NCI-H524 treated with DMSO at 0.1 percent for 48 hours (cell line): ENCODE measurements around the gene PGAP3.
"Not testable (repeated sequence)": the region's sequence is repeated elsewhere in the genome, so short reads cannot be mapped to it uniquely, and the experiment has no call there.

Experiments
- DNase-seq: peaks from one replicate; lab custom pipeline; 2025; lab: John Stamatoyannopoulos, UW

PGAP3 gene

DNA sequence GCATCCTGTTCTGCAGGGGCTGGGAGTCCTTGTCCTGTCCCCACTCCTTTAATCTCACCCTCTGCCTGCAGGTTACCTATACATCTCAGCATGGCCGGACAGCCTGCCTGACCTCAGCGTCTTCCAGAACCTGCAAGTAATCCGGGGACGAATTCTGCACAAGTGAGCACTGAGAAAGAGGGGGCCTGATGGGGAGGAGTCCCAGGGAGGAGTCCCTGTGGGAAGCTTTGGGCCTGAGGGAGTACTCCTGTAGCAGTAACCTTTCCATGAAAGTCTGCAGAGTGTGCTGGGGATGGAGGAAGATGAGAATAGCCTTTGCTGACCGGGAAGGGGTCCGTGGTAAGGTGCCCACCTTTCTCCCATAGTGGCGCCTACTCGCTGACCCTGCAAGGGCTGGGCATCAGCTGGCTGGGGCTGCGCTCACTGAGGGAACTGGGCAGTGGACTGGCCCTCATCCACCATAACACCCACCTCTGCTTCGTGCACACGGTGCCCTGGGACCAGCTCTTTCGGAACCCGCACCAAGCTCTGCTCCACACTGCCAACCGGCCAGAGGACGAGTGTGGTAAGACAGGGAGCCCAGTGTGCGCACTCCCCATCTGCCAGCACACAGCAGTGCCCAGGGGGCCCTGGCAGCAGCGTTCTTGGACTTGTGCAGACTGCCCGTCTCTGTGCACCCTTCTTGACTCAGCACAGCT lies 27.7 kb upstream of the PGAP3 start:
- no peak for DNase-seq

DNA sequence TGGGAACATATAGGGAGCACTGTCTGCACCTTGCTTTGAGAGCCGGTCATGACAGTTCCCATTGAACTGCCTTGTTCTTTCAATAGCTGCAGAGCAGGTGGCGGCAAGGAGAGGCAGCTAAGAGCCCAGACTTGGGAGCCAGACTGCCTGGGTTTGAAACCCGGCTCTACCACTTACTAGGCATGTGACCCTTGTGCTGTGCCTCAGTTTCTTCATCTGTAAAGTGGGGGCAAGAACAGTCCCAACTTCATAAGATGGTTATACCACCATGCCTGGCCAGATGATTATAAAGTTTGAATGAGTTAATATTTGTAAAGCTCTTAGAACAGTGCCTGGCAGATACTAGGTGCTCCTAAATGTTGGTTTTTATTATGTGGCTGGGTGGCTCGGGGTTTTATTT lies 26.4 kb upstream of the PGAP3 start:
- no peak for DNase-seq

DNA sequence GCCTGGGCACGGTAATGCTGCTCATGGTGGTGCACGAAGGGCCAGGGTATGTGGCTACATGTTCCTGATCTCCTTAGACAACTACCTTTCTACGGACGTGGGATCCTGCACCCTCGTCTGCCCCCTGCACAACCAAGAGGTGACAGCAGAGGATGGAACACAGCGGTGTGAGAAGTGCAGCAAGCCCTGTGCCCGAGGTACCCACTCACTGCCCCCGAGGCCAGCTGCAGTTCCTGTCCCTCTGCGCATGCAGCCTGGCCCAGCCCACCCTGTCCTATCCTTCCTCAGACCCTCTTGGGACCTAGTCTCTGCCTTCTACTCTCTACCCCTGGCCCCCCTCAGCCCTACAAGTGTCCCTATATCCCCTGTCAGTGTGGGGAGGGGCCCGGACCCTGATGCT lies 24.0 kb upstream of the PGAP3 start:
- DNase-seq: no peak

DNA sequence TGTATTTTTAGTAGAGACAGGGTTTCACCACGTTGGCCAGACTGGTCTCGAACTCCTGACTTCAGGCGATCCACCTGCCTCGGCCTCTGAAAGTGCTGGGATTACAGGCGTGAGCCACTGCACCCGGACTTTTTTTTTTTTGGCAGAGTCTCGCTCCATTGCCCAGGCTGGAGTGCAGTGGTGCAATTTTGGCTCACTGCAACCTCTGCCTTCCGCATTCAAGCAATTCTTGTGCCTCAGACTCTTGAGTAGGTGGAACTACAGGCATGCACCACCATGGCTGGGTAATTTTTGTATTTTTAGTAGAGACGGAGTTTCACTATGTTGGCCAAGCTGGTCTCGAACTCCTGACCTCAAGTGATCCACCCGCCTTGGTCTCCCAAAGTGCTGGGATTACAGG lies 23.2 kb upstream of the PGAP3 start:
- DNase-seq: not testable (repeated sequence)

DNA sequence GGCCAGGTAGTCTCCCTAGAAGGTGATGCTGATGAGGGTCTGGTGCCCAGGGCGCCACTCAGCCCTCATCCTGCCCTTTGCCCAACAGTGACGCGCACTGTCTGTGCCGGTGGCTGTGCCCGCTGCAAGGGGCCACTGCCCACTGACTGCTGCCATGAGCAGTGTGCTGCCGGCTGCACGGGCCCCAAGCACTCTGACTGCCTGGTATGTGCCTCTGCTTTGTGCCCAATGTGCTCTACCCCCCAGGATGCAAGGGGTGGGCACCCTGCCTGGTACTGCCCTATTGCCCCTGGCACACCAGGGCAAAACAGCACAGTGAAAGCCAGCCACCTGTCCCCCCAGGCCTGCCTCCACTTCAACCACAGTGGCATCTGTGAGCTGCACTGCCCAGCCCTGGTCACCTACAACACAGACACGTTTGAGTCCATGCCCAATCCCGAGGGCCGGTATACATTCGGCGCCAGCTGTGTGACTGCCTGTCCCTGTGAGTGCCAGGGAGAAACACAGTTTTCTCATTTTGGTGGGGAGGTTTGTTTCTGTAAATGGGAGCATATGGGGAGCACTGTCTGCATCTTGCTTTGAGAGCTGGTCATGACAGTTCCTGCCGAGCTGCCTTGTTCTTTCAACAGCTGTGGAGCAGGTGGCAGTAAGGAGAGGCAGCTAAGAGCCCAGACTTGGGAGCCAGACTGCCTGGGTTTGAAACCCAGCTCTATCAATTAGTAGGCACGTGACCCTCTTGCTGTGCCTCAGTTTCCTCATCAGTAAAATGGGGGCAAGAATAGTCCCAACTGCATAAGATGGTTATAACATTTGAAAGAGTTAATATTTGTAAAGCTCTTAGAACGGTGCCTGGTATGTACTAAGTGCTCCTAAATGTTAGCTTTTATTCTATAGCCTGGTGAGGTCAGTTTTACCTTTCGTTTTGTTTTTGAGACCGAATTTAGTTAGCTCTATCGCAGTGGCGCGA lies 22.4 kb upstream of the PGAP3 start:
- DNase-seq: no peak

DNA sequence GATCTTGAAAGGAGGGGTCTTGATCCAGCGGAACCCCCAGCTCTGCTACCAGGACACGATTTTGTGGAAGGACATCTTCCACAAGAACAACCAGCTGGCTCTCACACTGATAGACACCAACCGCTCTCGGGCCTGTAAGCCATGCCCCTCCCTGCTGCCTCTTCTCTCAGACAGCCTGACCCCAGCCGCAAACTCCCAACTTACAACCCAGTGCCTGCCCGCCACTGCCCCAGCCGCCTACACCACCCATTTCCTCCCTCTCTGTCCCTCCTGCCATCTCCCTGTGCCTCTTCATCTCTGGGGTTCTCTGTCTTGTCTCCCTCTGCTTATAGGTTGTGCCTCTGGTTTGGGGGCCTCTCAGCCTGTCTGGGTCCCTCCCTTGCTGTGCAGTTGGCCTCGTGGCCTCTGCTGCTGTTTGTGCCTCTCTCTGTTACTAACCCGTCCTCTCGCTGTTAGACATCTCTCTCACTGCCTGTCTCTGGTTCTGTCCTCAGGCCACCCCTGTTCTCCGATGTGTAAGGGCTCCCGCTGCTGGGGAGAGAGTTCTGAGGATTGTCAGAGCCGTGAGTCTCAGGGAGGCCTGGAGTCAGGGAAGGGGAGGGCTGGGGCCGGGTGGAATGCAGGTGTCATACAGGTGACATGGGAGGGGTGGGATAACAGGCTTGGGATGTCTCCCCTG lies 21.6 kb upstream of the PGAP3 start:
- no peak for DNase-seq

DNA sequence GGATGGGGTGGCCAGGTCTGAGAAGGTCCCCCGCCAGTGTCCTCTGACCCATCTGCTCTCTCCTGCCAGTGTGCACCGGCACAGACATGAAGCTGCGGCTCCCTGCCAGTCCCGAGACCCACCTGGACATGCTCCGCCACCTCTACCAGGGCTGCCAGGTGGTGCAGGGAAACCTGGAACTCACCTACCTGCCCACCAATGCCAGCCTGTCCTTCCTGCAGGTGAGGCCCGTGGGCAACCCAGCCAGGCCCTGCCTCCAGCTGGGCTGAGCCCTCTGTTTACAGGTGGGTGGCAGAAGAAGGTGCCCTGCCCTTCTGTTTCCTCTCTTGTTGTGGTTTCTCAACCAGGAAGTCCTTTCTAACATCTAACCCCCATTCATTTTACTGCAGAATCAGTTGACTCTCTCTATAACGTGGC lies 19.1 kb upstream of the PGAP3 start:
- no peak for DNase-seq

DNA sequence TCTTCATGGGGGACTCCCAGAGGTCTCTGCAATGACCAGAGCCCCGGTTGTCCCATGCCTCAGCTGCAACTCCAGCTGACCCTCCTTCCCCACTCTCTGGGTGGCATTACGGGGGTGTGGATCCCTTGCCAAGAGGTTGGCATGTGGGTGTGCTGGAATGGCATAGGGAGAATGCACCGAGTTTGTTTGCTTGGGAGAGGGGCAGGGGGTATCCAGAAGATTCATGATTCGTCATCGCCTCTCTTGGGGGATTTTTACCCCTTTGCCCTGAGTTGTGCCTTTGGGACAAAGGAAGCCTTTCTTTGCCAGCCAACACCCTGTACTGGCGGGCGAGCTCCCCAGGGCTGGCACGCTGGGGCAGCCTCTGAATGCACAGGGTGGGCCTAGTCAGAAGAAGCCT lies 18.5 kb upstream of the PGAP3 start:
- no peak for DNase-seq

DNA sequence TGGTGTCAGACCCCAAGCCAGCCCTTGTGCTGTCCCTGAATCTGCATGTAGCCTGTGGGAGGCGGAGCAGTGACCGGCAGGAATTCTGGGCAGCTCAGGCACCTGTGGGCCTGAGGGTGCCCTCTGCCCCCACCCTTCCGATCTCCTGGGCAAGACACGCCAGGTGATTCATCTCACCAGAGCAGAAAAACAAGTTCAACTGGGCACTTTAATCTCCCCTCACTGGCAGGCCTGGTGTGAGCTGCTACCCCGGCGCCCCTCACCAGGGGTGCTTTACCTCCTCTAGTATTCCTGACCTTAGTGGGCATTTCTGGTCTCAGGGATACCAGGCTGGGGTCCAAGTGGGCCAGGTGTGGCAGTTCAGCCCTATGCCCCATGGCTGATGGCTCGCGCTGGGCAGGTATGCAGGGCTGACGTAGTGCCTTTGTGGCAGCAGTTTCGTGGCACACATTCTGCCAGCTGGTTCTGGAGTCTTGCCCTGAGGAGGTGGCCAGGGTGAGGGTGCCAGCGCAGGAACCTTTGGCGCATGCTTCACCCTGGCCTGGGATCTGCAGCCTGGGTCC lies 18.0 kb upstream of the PGAP3 start:
- no peak for DNase-seq

DNA sequence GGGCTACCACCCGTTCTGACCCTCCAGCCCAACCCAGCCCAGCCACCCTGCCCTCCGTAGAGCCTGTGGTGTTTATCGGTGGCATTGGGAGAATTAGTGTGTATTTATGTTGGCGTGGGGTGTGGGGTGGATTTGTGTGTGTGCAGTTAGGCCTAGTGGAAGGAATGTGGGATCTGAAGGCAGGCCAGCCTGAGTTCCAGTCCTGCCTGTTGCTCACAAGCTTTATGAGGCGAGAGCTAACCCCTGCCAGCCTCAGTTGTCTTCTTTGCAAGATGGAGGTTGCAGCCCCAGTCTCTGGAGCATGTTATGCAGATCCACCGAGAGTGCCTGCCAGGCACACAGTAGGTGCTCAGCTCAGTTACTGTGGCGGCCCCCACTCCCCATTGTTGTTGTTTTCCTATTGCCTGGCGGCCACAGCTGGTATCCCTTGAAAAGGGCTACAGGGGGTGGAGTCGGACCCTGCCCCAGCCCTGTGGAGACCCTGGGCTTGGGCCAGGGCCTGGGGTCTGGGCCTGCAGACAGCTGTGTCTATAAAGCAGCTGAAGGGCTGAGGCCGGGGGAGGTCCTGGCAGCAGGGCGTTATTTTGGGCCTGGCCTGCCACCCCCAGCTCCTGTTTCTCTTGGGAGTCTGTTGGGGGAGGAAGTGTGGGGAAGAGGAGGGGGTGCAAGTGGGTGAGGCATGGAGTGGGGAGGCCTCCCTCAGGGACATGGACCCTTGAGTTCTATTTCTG lies 17.1 kb upstream of the PGAP3 start:
- DNase-seq: no peak

DNA sequence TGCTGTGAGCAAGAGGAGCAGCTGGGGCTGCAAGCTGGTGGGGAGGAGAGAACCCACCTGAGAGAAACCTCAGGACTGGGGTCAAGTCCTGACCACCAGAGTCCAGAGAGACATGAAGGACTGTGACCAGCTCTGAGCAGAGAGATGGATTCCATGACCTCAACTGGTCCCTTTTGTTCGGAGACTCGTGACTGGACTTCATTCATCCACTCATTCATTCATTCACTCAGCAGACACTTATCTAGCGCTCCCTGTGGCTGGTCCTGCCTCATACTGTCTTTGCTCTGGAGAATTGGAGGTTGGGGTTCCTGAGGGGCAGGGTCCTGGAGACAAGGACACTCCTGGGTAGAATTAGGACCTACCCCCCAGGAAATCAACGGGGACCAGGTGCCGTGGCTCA lies 16.1 kb upstream of the PGAP3 start:
- DNase-seq: no peak

DNA sequence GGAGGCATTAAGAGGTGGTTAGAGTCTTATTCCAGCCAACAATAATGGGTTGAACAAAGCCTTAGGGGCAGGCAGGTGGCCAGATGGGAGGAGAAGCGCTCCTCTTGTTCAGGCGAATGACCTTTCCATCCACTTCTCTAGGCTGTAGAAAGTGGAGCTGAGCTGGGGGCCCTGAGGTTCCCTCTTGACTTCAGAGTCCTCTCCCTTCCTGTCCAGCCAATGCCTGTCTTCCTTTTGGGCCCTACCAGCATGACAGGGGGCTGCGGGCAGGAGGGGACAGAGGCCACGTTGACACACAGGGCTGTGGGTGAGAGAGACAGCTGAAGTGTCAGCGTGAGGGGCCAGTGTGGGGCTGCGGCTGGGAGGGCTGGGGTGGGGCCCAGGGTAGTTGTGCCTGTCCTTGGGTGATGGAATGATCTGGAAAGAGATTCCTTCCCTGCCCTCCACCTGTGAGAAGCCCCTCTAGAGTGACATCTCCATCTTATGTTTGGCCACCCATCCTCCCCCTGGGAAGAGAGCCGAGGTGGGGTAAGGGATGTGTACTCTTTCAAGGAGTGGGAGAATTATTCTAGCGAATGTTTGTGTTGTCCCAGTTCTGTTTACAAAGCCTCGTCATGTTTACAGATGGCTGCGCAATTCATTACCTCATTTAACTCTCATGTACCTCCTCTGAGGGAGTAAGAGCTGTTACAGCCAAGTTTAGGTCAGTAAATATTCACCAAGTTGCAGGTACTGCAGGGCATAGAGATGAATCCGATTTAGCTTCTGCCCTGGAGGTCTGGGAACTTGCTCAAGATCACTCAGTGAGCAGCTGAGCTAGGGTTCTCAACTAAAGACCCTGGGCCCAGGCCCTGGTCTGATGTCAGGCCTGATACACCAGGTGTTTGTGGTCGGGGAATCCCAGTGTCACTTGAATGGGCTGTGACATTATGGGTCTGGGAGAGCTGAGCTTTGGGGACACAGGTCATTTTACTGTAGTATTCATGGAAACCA lies 15.3 kb upstream of the PGAP3 start:
- DNase-seq: no peak

DNA sequence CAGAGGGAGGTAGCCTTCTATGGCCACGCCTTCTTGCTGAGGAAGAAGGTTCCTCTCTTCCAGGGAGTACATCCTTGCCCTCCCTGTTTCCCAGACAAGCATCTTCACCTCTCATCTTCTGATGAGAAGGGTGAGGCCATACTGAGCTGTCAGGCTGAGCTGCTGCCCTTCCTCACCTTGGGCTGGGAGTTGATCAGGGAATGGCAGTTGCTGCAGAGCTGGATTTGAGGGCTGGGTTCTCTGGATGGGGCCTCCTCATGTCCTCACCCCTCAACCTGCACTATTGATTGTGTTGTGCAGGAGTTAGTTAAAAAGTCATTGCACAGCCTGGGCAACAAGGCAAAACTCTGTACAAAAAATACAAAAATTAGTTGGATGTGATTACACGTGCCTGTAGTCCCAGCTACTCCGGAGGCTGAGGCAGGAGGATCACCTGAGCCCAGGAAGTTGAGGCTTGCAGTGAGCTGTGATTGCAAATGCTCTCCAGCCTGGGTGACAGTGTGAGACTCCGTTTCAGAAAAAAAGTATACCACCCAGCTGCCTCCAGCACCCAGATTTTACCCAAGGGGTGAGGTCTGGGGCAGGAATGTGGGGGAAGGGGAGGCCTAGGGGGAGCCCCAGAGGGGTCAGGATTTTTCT lies 14.0 kb upstream of the PGAP3 start:
- DNase-seq: no peak

DNA sequence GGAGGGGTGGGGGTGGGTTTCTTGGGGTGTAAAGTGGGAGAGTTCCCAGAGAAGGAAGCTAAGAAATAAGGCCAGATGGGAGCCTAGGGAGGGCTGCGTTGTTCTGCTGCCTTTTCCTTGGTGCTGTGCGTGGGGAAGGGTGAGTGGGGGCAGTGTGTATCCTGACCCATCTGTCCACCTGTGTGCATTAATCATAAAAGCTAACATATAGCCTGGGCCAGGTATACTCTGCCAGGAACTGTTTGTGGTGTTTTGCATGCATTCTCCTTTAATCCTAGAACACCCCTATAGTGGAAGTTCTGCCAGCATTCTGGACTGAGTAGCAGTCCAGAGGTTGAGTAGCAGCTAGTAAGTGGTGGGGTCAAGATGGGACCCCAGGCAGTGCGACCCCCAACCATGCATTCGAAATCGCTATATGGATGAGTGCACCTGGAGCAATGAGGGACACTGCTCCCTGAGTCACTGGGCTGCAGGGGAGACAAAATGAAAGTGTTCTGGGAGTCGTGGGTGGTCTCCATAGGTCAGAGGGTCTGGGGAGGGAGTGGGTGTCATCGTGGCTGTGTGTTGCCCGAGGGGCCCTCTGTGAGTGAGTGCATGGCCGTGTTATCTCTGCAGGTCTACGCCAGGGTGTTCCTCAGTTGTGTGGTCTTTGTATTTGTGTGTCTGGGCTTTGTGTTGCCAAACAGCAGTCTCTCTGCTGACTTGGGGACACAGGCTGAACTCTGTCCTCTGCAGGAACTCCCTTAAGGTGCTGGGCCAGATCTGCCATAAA lies 13.3 kb upstream of the PGAP3 start:
- no peak for DNase-seq

DNA sequence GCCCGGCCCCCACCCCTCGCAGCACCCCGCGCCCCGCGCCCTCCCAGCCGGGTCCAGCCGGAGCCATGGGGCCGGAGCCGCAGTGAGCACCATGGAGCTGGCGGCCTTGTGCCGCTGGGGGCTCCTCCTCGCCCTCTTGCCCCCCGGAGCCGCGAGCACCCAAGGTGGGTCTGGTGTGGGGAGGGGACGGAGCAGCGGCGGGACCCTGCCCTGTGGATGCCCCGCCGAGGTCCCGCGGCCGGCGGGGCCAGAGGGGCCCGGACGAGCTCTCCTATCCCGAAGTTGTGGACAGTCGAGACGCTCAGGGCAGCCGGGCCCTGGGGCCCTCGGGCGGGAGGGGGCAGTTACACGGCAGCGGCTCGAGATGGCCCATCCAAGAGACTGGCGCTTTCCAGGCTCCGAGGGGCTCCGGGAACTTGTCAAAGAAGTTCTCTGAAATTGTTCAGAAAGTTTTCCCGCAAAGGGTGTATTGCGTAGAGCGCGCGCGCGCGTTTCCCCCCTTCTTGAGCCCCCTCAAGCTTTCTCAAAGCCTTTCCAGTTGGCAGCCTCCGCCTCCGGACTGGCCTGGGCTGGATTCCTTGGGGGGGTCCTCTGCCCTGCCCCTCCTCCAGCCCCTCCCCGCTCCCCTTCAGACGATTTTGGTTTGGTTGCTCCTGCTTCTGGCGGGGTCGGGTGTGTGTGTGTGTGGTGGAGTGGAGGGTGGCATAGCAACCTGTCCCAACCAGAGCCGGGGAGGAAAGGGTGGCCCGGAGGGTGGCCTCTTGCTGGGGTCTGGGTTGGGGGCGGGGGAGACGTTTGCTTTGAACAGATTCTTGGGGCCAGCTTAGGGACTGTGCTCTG lies 12.5 kb upstream of the PGAP3 start:
- no peak for DNase-seq

DNA sequence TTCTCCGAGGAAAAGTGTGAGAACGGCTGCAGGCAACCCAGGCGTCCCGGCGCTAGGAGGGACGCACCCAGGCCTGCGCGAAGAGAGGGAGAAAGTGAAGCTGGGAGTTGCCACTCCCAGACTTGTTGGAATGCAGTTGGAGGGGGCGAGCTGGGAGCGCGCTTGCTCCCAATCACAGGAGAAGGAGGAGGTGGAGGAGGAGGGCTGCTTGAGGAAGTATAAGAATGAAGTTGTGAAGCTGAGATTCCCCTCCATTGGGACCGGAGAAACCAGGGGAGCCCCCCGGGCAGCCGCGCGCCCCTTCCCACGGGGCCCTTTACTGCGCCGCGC lies 11.9 kb upstream of the PGAP3 start, which contains the start of gene ERBB2:
ERBB2 (plus strand) TSS at position 247 of the 330 bp plus-strand sequence. CDS start 175 bp downstream, outside the sequence.
- DNase-seq: no peak

DNA sequence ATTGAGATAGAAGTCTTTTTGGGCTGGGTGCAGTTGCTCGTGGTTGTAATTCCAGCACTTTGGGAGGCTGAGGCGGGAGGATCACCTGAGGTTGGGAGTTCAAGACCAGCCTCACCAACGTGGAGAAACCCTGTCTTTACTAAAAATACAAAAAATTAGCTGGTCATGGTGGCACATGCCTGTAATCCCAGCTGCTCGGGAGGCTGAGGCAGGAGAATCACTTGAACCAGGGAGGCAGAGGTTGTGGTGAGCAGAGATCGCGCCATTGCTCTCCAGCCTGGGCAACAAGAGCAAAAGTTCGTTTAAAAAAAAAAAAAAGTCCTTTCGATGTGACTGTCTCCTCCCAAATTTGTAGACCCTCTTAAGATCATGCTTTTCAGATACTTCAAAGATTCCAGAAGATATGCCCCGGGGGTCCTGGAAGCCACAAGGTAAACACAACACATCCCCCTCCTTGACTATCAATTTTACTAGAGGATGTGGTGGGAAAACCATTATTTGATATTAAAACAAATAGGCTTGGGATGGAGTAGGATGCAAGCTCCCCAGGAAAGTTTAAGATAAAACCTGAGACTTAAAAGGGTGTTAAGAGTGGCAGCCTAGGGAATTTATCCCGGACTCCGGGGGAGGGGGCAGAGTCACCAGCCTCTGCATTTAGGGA lies 11.4 kb upstream of the PGAP3 start:
- DNase-seq: not testable (repeated sequence)

DNA sequence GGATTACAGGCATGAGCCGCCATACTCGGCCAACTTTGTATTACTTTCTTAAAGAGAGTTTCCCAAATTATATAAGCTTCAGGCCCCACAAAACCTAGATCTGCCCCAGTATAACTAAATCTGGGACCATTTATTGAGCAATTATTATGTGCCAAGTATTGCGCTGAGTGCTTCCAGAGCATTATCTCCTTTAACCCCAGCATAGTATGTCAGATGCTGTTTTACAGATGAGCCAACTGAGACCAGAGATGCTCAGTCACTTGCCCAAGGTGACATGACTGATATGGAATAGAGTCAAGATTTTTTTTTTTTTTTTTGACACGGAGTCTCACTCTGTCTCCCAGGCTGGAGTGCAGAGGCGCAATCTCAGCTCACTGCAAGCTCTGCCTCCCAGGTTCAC lies 10.1 kb upstream of the PGAP3 start:
- DNase-seq: no peak
